Thymus (tissue), 11 donors: ENCODE measurements around the gene PLCB3. TPM values are rescaled to one million over a fixed set of nuclear protein-coding genes. Genes with fewer than 3 reads are reported as not detected.

Experiments used
- DNase-seq, 9 donors: peaks; one replicate each; pipeline ENCODE4 v3.0.0-alpha.2; 2013; ENCODE audit warnings: low spot score in 9 of 9, low read depth in 6 of 9, missing footprints in 1 of 9
- H3K27ac ChIP-seq, 2 donors: one replicate each; pipeline ENCODE4 v1.5.1; 2013; ENCODE audit warnings: control low read depth in 1 of 2, low read depth in 1 of 2, low read length in 1 of 2, mild to moderate bottlenecking in 1 of 2, moderate library complexity in 1 of 2
- H3K27me3 ChIP-seq, 2 donors: one replicate each; pipeline ENCODE4 v1.5.1; 2013; ENCODE audit warnings: low read length in 1 of 2; ENCODE audit not compliant: control insufficient read depth in 2 of 2, insufficient read depth in 1 of 2
- H3K36me3 ChIP-seq, 2 donors: one replicate each; pipeline ENCODE4 v1.5.1; 2013; ENCODE audit warnings: low read length in 1 of 2, mild to moderate bottlenecking in 1 of 2, moderate library complexity in 1 of 2; ENCODE audit not compliant: control insufficient read depth in 2 of 2, insufficient read depth in 2 of 2
- H3K4me1 ChIP-seq, 2 donors: one replicate each; pipeline ENCODE4 v1.5.1; 2013; ENCODE audit warnings: low read length in 2 of 2; ENCODE audit not compliant: control insufficient read depth in 2 of 2, insufficient read depth in 2 of 2
- H3K4me3 ChIP-seq, 2 donors: one replicate each; pipeline ENCODE4 v1.5.1; 2013; ENCODE audit warnings: low read length in 2 of 2, control low read depth in 1 of 2, mild to moderate bottlenecking in 1 of 2
- H3K9me3 ChIP-seq, 2 donors: one replicate each; pipeline ENCODE4 v1.5.1; 2013; ENCODE audit warnings: low read length in 1 of 2, mild to moderate bottlenecking in 1 of 2; ENCODE audit not compliant: control insufficient read depth in 2 of 2, insufficient read depth in 1 of 2
- WGBS: extraction: QIAGEN DNeasy Blood & Tissue Kit; methylation state at CpG from one replicate; pipeline ENCODE4 v1.1.7; 2013; 5-methylcytosine and 5-hydroxymethylcytosine counted together
- polyA plus RNA-seq: library from polyadenylated mRNA; stranded (reverse); fragments of 200-250 nt; gene quantifications from one replicate; pipeline ENCODE4 v1.2.3, GENCODE V29; 2013
- total RNA-seq: library from RNA; stranded (reverse); fragments of 120-200 nt; gene quantifications from one replicate; pipeline ENCODE4 v1.2.4, GENCODE V29; 2013
- donor health status: healthy.

The PLCB3 gene
- total and polyA plus RNA-seq, 2 donors: 5.8 to 7.3 TPM

GRCh38 chr11:64296830-64297698 is 45.7 kb downstream of the PLCB3 start:
- peaks cover 90 to 100% of the 10 kb centered on the region in 2 donors for H3K27me3 ChIP-seq
- H3K4me1 ChIP-seq: peaks cover 6 to 26% of the 10 kb centered on the region in 2 donors
- DNase-seq: no peak
- WGBS: 15% methylated on average over 34 of the region's 34 CpGs
- no peaks in the 10 kb centered on the region for H3K36me3 ChIP-seq
- peaks cover 0 to 21% of the 10 kb centered on the region in 2 donors for H3K9me3 ChIP-seq
- no peak overlapping the region for H3K4me3 ChIP-seq
- H3K27ac ChIP-seq: no peak overlapping the region

DNA sequence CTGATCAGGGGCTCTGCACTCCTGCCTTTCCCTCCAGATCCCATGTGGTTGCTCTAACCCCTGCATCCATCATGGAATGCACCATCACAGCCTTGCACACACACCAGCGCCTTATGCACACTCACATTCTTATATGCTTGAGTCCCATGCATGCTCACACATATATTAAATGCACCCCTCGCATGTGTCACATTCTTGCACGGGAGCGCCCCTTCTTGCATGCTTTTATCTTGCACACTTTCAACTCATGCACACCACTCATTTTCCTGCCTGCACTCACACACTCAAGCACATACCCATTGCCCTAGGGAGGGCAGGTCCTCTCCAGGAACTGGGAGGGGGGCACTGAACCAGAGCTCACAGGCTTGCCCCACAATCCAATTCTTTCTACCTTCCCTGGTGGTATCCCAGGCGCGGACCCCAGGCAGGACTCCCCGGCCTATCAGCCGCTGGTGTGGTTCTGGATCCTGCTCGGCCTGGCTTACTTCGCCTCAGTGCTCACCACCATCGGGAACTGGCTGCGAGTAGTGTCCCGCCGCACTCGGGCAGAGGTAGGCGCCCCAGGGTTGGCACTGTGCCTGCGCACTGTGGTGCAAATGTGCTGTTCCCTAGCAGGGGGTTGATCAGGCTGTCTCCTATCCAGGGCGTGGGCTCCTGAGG is 46.5 kb downstream of the PLCB3 start:
- Histone ChIP-seq H3K27ac (no peak overlapping the region), H3K4me3 (no peak overlapping the region), H3K9me3 (peaks cover 0 to 21% of the 10 kb centered on the region in 2 donors), H3K36me3 (no peaks in the 10 kb centered on the region), H3K27me3 (peaks cover 83 to 100% of the 10 kb centered on the region in 2 donors), H3K4me1 (peaks cover 5 to 23% of the 10 kb centered on the region in 2 donors)
- no peak for DNase-seq
- 32% methylated on average over 18 of the region's 18 CpGs for WGBS

DNA sequence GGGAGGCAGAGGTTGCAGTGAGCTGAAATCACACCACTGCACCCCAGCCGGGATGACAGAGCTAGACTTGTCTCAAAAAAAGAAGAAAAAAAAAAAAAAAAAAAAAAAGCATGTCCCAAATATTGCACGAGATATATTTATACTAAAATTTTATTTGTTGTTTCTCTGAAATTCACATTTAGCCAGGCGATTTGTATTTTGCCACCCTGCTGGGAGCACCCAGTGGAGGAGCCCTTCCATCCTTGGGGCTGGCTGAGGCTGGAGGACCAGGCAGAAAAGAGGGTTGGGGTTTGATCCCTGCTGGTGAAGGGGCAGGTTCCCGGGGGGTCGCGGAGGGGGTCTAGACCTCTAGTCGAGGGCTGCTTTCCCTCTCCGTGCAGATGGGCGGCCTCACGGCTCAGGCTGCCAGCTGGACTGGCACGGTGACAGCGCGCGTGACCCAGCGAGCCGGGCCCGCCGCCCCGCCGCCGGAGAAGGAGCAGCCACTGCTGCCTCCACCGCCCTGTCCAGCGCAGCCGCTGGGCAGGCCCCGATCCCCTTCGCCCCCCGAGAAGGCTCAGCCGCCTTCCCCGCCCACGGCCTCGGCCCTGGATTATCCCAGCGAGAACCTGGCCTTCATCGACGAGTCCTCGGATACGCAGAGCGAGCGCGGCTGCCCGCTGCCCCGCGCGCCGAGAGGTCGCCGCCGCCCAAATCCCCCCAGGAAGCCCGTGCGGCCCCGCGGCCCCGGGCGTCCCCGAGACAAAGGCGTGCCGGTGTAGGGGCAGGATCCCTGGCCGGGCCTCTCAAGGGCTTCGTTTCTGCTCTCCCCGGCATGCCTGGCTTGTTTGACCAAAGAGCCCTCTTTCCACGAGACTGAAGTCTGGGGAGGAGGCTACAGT is 47.9 kb downstream of the PLCB3 start:
- peak overlapping the region in 1 of 2 donors; percentile 21 for H3K27ac ChIP-seq
- H3K4me1 ChIP-seq: peaks cover 7 to 28% of the 10 kb centered on the region in 2 donors
- peaks cover 74 to 100% of the 10 kb centered on the region in 2 donors for H3K27me3 ChIP-seq
- H3K4me3 ChIP-seq: peak overlapping the region in 1 of 2 donors; percentile 11
- H3K9me3 ChIP-seq: peaks cover 0 to 23% of the 10 kb centered on the region in 2 donors
- H3K36me3 ChIP-seq: no peaks in the 10 kb centered on the region
- WGBS: 4% methylated on average over 60 of the region's 60 CpGs
- no peak for DNase-seq

DNA sequence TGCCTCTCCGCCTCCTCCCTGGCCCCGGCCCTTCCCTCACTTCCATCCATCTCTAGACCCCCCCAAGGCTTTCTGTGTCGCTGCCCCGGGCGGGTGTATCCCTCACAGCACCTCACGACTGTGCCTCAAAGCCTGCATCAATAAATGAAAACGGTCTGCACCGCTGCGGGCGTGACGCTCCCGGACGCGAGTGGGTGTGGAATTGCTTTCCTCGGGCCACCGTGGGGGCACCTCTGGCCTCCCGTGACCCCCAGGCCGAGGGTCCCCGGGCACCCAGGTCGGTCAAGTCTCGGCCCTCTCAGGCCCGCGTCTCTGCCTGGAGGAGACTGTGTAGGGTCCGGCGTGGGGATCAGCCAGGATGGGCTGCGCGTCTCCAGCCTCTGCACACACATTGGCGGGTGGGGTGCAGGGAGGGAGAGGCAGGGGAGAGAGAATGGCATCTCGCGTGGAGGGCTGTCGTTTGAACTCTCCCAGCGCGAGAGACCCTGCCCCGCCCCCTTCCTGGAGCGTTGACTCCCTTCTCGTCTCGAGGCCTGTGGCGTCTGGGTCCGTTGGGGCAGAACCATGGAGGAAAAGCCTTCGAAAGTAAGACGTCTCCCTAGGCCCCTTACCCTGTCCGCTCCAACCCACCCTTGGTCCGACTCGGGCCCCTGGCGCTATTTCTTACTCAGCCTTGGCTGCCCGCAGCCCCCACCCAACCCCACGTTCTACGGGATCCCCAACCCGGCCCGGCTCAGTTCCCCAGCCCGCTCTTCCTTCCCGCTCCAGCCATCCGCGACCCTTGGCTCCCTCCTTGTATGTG is 48.7 kb downstream of the PLCB3 start, which contains the start of gene CATSPERZ:
Gene CATSPERZ (plus strand): TSS at position 512 of the 802 bp plus-strand sequence. CDS start 53 bp downstream, at position 565.
- Histone ChIP-seq H3K9me3 (peaks cover 0 to 25% of the 10 kb centered on the region in 2 donors), H3K27me3 (peaks cover 70 to 91% of the 10 kb centered on the region in 2 donors), H3K4me3 (peak within 1 kb of the TSS in 1 of 2 donors; percentile 14), H3K4me1 (peaks cover 7 to 34% of the 10 kb centered on the region in 2 donors), H3K27ac (peak within 1 kb of the TSS in 1 of 2 donors; percentile 21), H3K36me3 (no peaks in the 10 kb centered on the region)
- DNase-seq: peak in 1 of 9 donors; percentile 40
- 7% methylated on average over 54 of the region's 54 CpGs for WGBS

DNA sequence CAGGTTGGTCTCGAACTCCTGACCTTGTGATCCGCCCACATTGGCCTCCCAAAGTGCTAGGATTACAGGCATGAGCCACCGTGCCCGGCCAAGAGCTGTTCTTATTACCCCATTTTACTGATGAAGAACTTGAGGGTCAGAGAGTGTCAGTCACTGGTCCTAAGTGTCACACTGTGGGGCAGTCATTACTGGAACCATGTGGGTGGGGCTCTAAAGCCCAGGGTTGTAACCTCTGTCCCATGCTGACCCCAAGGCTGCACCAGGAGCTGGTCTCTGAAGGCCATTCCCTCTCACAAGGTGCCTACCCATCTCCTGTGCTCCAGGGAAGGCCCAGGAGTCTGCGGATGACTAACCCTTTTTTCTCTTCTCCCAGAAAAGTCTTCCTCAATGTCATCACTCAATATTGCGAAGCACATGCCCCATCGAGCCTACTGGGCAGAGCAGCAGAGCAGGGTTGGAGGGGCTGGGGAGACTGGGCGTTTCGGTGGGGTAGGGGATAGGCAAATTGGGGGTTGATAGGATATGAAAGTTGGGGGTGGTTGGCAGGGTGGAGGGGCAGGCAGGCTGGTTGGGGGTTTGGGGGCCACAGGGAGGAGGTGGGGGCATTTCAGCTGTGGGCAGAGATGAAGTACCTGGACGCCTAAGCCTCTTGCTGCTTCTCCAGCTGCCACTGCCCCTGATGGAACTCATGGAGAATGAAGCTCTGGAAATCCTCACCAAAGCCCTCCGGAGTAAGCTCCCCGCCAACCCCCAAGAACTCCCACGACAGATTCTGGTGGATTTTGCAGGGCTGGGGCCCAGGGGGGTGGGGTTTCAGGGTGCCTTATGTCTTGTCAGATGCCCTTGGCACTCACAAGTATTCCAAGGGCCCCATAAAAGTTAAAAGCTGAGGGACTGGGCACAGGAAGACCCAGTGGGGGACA is 52.0 kb downstream of the PLCB3 start:
- peaks cover 38 to 58% of the 10 kb centered on the region in 2 donors for H3K27me3 ChIP-seq
- DNase-seq: no peak
- H3K9me3 ChIP-seq: peaks cover 0 to 25% of the 10 kb centered on the region in 2 donors
- peaks cover 15 to 36% of the 10 kb centered on the region in 2 donors for H3K4me1 ChIP-seq
- H3K27ac ChIP-seq: no peak overlapping the region
- H3K4me3 ChIP-seq: no peak overlapping the region
- 90% methylated on average over 13 of the region's 13 CpGs for WGBS
- peaks cover 10% of the 10 kb centered on the region in 2 donors for H3K36me3 ChIP-seq

GRCh38 chr11:64304032-64304315 is 52.6 kb downstream of the PLCB3 start:
- DNase-seq: no peak
- H3K27me3 ChIP-seq: peaks cover 32 to 52% of the 10 kb centered on the region in 2 donors
- H3K9me3 ChIP-seq: peaks cover 0 to 25% of the 10 kb centered on the region in 2 donors
- peak overlapping the region; percentile 50 to 89 for H3K4me3 ChIP-seq
- no peak overlapping the region for H3K27ac ChIP-seq
- WGBS: 50% methylated on average over 5 of the region's 5 CpGs
- H3K4me1 ChIP-seq: peaks cover 15 to 36% of the 10 kb centered on the region in 2 donors
- H3K36me3 ChIP-seq: peaks cover 10 to 11% of the 10 kb centered on the region in 2 donors

GRCh38 chr11:64304316-64305072 is 53.2 kb downstream of the PLCB3 start:
- Histone ChIP-seq H3K27ac (peak overlapping the region; percentile 90 to 91), H3K4me1 (peaks cover 15 to 36% of the 10 kb centered on the region in 2 donors), H3K27me3 (peaks cover 26 to 47% of the 10 kb centered on the region in 2 donors), H3K4me3 (peak overlapping the region; percentile 50 to 89), H3K36me3 (peaks cover 10 to 13% of the 10 kb centered on the region in 2 donors), H3K9me3 (peaks cover 0 to 25% of the 10 kb centered on the region in 2 donors)
- under 1% methylated on average over 46 of the region's 46 CpGs for WGBS
- DNase-seq: peak; percentile 73 to 95 (median 87)
